DOHH2 (cell line): ENCODE measurements around the gene GUCA2B.

Source experiments
- EZH2phosphoT487 ChIP-seq: fragments of 200-600 bp; sonication (generic); IDR thresholded peaks from 2 replicates; pipeline ENCODE4 v1.6.1; 2017; ENCODE audit warnings: borderline replicate concordance, mild to moderate bottlenecking, antibody characterized with exemption, low read length, moderate library complexity, mixed read lengths
- TF ChIP-seq, protein P1 (sequence below): fragments of 200-600 bp; sonication (generic); IDR thresholded peaks from one replicate; pipeline ENCODE4 v1.5.1; 2014; ENCODE audit warnings: antibody characterized with exemption, mild to moderate bottlenecking, low read depth, low read length; ENCODE audit not compliant: poor library complexity, severe bottlenecking

DNA sequence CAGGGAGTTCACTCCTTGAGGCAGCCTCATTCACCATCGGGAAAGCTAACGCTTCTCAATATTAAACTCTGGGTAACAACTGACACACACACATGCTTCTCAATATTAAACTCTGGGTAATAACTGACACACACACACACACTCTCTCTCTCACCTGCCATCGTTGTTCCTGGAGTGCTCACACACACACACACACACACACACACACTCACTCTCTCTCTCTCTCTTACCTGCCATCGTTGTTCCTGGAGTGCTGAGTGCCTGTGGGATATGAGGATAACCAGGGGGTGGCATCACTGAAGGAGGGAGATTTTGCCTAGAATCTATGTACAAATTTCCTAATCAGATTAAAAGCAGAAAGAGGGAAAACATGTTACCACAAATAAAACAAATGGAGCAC is 28.5 kb downstream of the GUCA2B start:
- TF ChIP-seq, protein P1, sequence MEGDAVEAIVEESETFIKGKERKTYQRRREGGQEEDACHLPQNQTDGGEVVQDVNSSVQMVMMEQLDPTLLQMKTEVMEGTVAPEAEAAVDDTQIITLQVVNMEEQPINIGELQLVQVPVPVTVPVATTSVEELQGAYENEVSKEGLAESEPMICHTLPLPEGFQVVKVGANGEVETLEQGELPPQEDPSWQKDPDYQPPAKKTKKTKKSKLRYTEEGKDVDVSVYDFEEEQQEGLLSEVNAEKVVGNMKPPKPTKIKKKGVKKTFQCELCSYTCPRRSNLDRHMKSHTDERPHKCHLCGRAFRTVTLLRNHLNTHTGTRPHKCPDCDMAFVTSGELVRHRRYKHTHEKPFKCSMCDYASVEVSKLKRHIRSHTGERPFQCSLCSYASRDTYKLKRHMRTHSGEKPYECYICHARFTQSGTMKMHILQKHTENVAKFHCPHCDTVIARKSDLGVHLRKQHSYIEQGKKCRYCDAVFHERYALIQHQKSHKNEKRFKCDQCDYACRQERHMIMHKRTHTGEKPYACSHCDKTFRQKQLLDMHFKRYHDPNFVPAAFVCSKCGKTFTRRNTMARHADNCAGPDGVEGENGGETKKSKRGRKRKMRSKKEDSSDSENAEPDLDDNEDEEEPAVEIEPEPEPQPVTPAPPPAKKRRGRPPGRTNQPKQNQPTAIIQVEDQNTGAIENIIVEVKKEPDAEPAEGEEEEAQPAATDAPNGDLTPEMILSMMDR: no peak
- no peak for TF ChIP-seq EZH2phosphoT487
